K562 (cell line): Measurements from ENCODE around the gene MACROD2. TPM values are rescaled to one million over a fixed set of nuclear protein-coding genes. Genes with fewer than 3 reads are reported as not detected.

Experiments used
- E2F5 ChIP-seq: sonication (generic); formaldehyde crosslinking; IDR thresholded peaks from 2 replicates; pipeline ENCODE4 v1.8.0; 2022; ENCODE audit warnings: mild to moderate bottlenecking, missing genetic modification reagents
- E4F1 ChIP-seq: fragments of 250-450 bp; sonication (Bioruptor Pico); IDR thresholded peaks from 2 replicates; pipeline ENCODE4 v1.5.0; 2021; ENCODE audit warnings: mild to moderate bottlenecking, borderline replicate concordance
- HNRNPUL1 ChIP-seq: fragments of 200-400 bp; formaldehyde crosslinking; IDR thresholded peaks from 2 replicates; pipeline ENCODE4 v1.6.1; 2017; ENCODE audit warnings: low read length
- IFI16 ChIP-seq: fragments of 250-450 bp; sonication (Bioruptor Pico); IDR thresholded peaks from 2 replicates; pipeline ENCODE4 v2.1.2; 2022; ENCODE audit warnings: mild to moderate bottlenecking, inconsistent platforms
- JUNB ChIP-seq: fragments of 450-650 bp; formaldehyde crosslinking; conservative IDR thresholded peaks from 2 replicates; pipeline ENCODE4 v1.4.0; 2020; ENCODE audit warnings: mild to moderate bottlenecking
- STAT5A ChIP-seq: IDR thresholded peaks from 2 replicates; pipeline ENCODE4 v1.6.1; 2012; ENCODE audit warnings: low read length, inconsistent platforms, borderline replicate concordance
- ZBTB40 ChIP-seq, 2 experiments: fragments of 450-650 bp in 1 of 2; sonication (generic) in 1 of 2; formaldehyde crosslinking in 1 of 2; IDR thresholded peaks; 2 replicates each; pipeline versions ENCODE4 v1.7.1 to v1.9.0; 2016 to 2022; ENCODE audit warnings: inconsistent platforms in 1 of 2, mild to moderate bottlenecking in 1 of 2, missing genetic modification reagents in 1 of 2
- ZNF253 ChIP-seq: fragments of 250-450 bp; sonication (Bioruptor Pico); conservative IDR thresholded peaks from 2 replicates; pipeline ENCODE4 v1.6.1; 2021; ENCODE audit warnings: mild to moderate bottlenecking
- ZNF609 ChIP-seq: sonication (generic); formaldehyde crosslinking; IDR thresholded peaks from 2 replicates; pipeline ENCODE4 v1.8.1; 2023; ENCODE audit warnings: missing genetic modification reagents, mild to moderate bottlenecking, borderline replicate concordance
- ZNF778 ChIP-seq: fragments of 450-650 bp; formaldehyde crosslinking; IDR thresholded peaks from 2 replicates; pipeline ENCODE4 v1.4.0; 2020; ENCODE audit warnings: mild to moderate bottlenecking, moderate library complexity
- polyA plus RNA-seq, 8 experiments: library from polyadenylated mRNA; depleted of rRNA in 4 of 8; stranded (reverse) in 5 of 8; unstranded in 3 of 8; fragments of >200 nt; fragmentation: Nextera tagmentation in 2 of 8; fragmentation: Illumina TruSeq in 1 of 8; extraction: Ambion mirVana in 2 of 8; extraction: Trizol in 1 of 8; gene quantifications; 2 replicates each; pipeline versions ENCODE4 v1.2.1 to v1.2.3, GENCODE V29; 2011 to 2014; ENCODE audit warnings: inconsistent platforms in 1 of 8, missing spikeins in 1 of 8
- total RNA-seq, 7 experiments: library from RNA; depleted of rRNA in 6 of 7; stranded (reverse); fragments of >200 nt in 6 of 7; fragmentation: Illumina TruSeq in 2 of 7; extraction: Trizol in 2 of 7; gene quantifications; 2 replicates each; pipeline versions ENCODE4 v1.2.1 to v1.2.3, GENCODE V29; 2011 to 2021; ENCODE audit warnings: low replicate concordance in 1 of 7

The MACROD2 gene
- total and polyA plus RNA-seq, 9 of the 15 experiments (the other 6 are each of a cell fraction or from before 2014, with no cell fraction given): not detected

- no peak for TF ChIP-seq ZBTB40 (IDR thresholded peaks at IDR 0.05)
- no peak for TF ChIP-seq ZBTB40 (CRISPR knock-in tag; IDR thresholded peaks at IDR 0.05)
- no peak for TF ChIP-seq ZNF609 (CRISPR knock-in tag)
- TF ChIP-seq STAT5A: no peak
- TF ChIP-seq HNRNPUL1: no peak
- no peak for TF ChIP-seq ZNF253
- TF ChIP-seq ZNF778 (CRISPR knock-in tag): no peak
- TF ChIP-seq IFI16 (CRISPR knock-in tag): no peak
- no peak for TF ChIP-seq E2F5 (CRISPR knock-in tag)
- TF ChIP-seq JUNB (CRISPR knock-in tag): no peak
- TF ChIP-seq E4F1 (CRISPR knock-in tag): no peak
These were observed 825.9 kb downstream of the MACROD2 start (continued) for GRCh38 chr20:14821251-14821650.
